Posterior vena cava (tissue), 2 donors: ENCODE measurements around the gene SERPINA5. TPM values are rescaled to one million over a fixed set of nuclear protein-coding genes. Genes with fewer than 3 reads are reported as not detected.
"Not testable (repeated sequence)": the region's sequence is repeated elsewhere in the genome, so short reads cannot be mapped to it uniquely, and the experiment has no call there.

Experiments used
- DNase-seq: peaks from one replicate; pipeline ENCODE4 v3.0.0-alpha.2; 2020; ENCODE audit warnings: low spot score
- intact Hi-C, 2 donors: fragments of 100-400 bp; cut with DNase I; formaldehyde crosslinking; loops; one replicate each; pipeline versions ENCODE4 v1.14.1 to v1.14.2; 2022 to 2023
- total RNA-seq, 2 donors: library from RNA; stranded (reverse); fragmentation: NEBNext Ultra II Directional; extraction: Animal tissue kit (Norgen Biotek cat#: 25700); gene quantifications; one replicate each; pipeline ENCODE4 v1.2.1, GENCODE V29; 2021
- donor health status: DM: yes; HTN: yes; CAD: no.
- donor health status: DM: yes; HTN: yes; CAD: no.

Gene SERPINA5
- total RNA-seq, 2 donors from 2014 or later, result 5.2 to 13.6 TPM

GRCh38 chr14:94571395-94571794 lies 9.8 kb upstream of the SERPINA5 start:
- peak; percentile 76 for DNase-seq

GRCh38 chr14:94571950-94572349 lies 9.3 kb upstream of the SERPINA5 start:
- peak; percentile 50 for DNase-seq
- intact Hi-C loops, result loop anchor here in 1 of 2 donors (5.0 kb wide), 1 partner anchor 1080 kb away; no protein-coding TSS in a partner anchor

More at GRCh38 chr14:94571395-94571794, 9.8 kb upstream of the SERPINA5 start:
- intact Hi-C loops, result loop anchor here in 1 of 2 donors (5.0 kb wide), 1 partner anchor 1079 kb away; no protein-coding TSS in a partner anchor

- no peak for DNase-seq
- intact Hi-C loops, result loop anchor here in 1 of 2 donors (5.0 kb wide), 1 partner anchor 1080 kb away; no protein-coding TSS in a partner anchor
These were observed 8.5 kb upstream of the SERPINA5 start for GRCh38 chr14:94572637-94573303.

- no peak for DNase-seq
- intact Hi-C loops, result loop anchor here in 1 of 2 donors (2.0 to 5.0 kb wide), 2 partner anchors 65 to 1081 kb away; partner anchors contain the start of gene SERPINA12
These were observed 7.5 kb upstream of the SERPINA5 start for GRCh38 chr14:94573475-94574277.

GRCh38 chr14:94574336-94574735 lies 6.9 kb upstream of the SERPINA5 start:
- DNase-seq, result no peak

GRCh38 chr14:94575730-94576585 lies 5.3 kb upstream of the SERPINA5 start:
- no peak for DNase-seq
- intact Hi-C loops, result loop anchor here in 1 of 2 donors (2.0 kb wide), 1 partner anchor 67 kb away; the partner anchor contains the start of gene SERPINA12

More at GRCh38 chr14:94574336-94574735, 6.9 kb upstream of the SERPINA5 start:
- intact Hi-C loops, result loop anchor here in 1 of 2 donors (2.0 to 5.0 kb wide), 2 partner anchors 66 to 1082 kb away; partner anchors contain the start of gene SERPINA12

GRCh38 chr14:94577472-94577871 lies 3.8 kb upstream of the SERPINA5 start:
- intact Hi-C loops, DNase-seq: not testable (repeated sequence)

GRCh38 chr14:94578712-94579111 lies 2.5 kb upstream of the SERPINA5 start:
- intact Hi-C loops, result loop anchor here in 1 of 2 donors (1.0 kb wide), 1 partner anchor 43 kb away; no protein-coding TSS in a partner anchor

GRCh38 chr14:94582199-94582750 lies 1.0 kb downstream of the SERPINA5 start:
- no peak for DNase-seq
- intact Hi-C loops, result no loop called here

More at GRCh38 chr14:94578712-94579111, 2.5 kb upstream of the SERPINA5 start:
- DNase-seq, result no peak

- DNase-seq, result no peak
- intact Hi-C loops, result no loop called here
These were observed 1.6 kb downstream of the SERPINA5 start for GRCh38 chr14:94582851-94583250.

GRCh38 chr14:94583557-94583956 lies 2.3 kb downstream of the SERPINA5 start:
- intact Hi-C loops, result no loop called here

GRCh38 chr14:94584591-94585280 lies 3.5 kb downstream of the SERPINA5 start:
- intact Hi-C loops, result no loop called here
- DNase-seq, result no peak

More at GRCh38 chr14:94583557-94583956, 2.3 kb downstream of the SERPINA5 start:
- no peak for DNase-seq

GRCh38 chr14:94586635-94587034 lies 5.4 kb downstream of the SERPINA5 start:
- DNase-seq, result no peak
- intact Hi-C loops, result no loop called here

GRCh38 chr14:94588311-94588710 lies 7.1 kb downstream of the SERPINA5 start:
- intact Hi-C loops, result no loop called here
- DNase-seq, result no peak

- intact Hi-C loops, result no loop called here
- DNase-seq, result no peak
These were observed 9.8 kb downstream of the SERPINA5 start for GRCh38 chr14:94591073-94591472.

- DNase-seq, result peak; percentile 66
- intact Hi-C loops, result no loop called here
These were observed 10.6 kb downstream of the SERPINA5 start for GRCh38 chr14:94591871-94592270.

GRCh38 chr14:94592457-94592856 lies 11.2 kb downstream of the SERPINA5 start:
- DNase-seq, result peak; percentile 26
- intact Hi-C loops, result no loop called here

- intact Hi-C loops, result no loop called here
- peak; percentile 44 for DNase-seq
These were observed 12.1 kb downstream of the SERPINA5 start for GRCh38 chr14:94593376-94593748.
